OCI-LY1 (cell line): ENCODE measurements around the gene BRD7.

Source experiments
- H2AFZ ChIP-seq: fragments of 200-600 bp; sonication (generic), shearing (Covaris generic); 2 replicates; pipeline ENCODE4 v1.6.0; 2014; ENCODE audit warnings: antibody characterized with exemption, mild to moderate bottlenecking, low read length
- H3F3A ChIP-seq: fragments of 200-600 bp; sonication (generic), shearing (Covaris generic); 2 replicates; pipeline ENCODE4 v1.6.0; 2014; ENCODE audit warnings: mild to moderate bottlenecking, antibody characterized with exemption, low read length, moderate library complexity; ENCODE audit not compliant: insufficient read depth
- H3K27ac ChIP-seq: fragments of 200-600 bp; sonication (generic); 2 replicates; pipeline ENCODE4 v1.5.1; 2014; ENCODE audit warnings: low read length, mixed run types, mild to moderate bottlenecking, low read depth; ENCODE audit not compliant: poor library complexity, severe bottlenecking
- H3K27me3 ChIP-seq: fragments of 200-600 bp; sonication (generic); 2 replicates; pipeline ENCODE4 v1.6.0; 2014; ENCODE audit warnings: antibody characterized with exemption, mild to moderate bottlenecking, low read length, moderate library complexity; ENCODE audit not compliant: insufficient read depth
- H3K36me3 ChIP-seq: fragments of 200-600 bp; sonication (generic); 2 replicates; pipeline ENCODE4 v1.6.1; 2014; ENCODE audit warnings: mild to moderate bottlenecking, antibody characterized with exemption, low read length, moderate library complexity, mixed read lengths; ENCODE audit not compliant: insufficient read depth
- H3K4me1 ChIP-seq: fragments of 200-600 bp; sonication (generic); 2 replicates; pipeline ENCODE4 v1.5.1; 2014; ENCODE audit warnings: mild to moderate bottlenecking, low read length, moderate library complexity; ENCODE audit not compliant: insufficient read depth, severe bottlenecking
- H3K4me2 ChIP-seq: fragments of 200-600 bp; sonication (generic), shearing (Covaris generic); 2 replicates; pipeline ENCODE4 v1.6.1; 2014; ENCODE audit warnings: low read length
- H3K4me3 ChIP-seq: fragments of 200-600 bp; sonication (generic); 2 replicates; pipeline ENCODE4 v1.5.1; 2014; ENCODE audit warnings: low read length, low read depth, mild to moderate bottlenecking, mixed read lengths; ENCODE audit not compliant: poor library complexity, severe bottlenecking
- H3K79me2 ChIP-seq: fragments of 200-600 bp; shearing (Covaris generic); 2 replicates; pipeline ENCODE4 v1.6.1; 2016; ENCODE audit warnings: mixed run types, low read length, mixed read lengths; ENCODE audit not compliant: insufficient read depth
- H3K9ac ChIP-seq: fragments of 200-600 bp; sonication (generic), shearing (Covaris generic); 2 replicates; pipeline ENCODE4 v1.6.1; 2014; ENCODE audit warnings: mild to moderate bottlenecking, low read length, mixed read lengths
- H3K9me2 ChIP-seq: fragments of 200-600 bp; sonication (generic), shearing (Covaris generic); 2 replicates; pipeline ENCODE4 v1.6.1; 2014; ENCODE audit warnings: low read depth, mild to moderate bottlenecking, low read length, mixed read lengths
- H3K9me3 ChIP-seq: fragments of 200-600 bp; shearing (Covaris generic); 2 replicates; pipeline ENCODE4 v1.6.1; 2014; ENCODE audit warnings: low read length, mixed read lengths
- H4K20me1 ChIP-seq: fragments of 200-600 bp; sonication (generic), shearing (Covaris generic); 2 replicates; pipeline ENCODE4 v1.6.0; 2016; ENCODE audit warnings: mild to moderate bottlenecking, low read length; ENCODE audit not compliant: insufficient read depth
- EZH2 ChIP-seq: fragments of 200-600 bp; sonication (generic), shearing (Covaris generic); IDR thresholded peaks from 2 replicates; pipeline ENCODE4 v1.8.0; 2017; ENCODE audit warnings: borderline replicate concordance, mixed run types, mild to moderate bottlenecking, antibody characterized with exemption, low read length, moderate library complexity, mixed read lengths
- TF ChIP-seq, protein P1 (sequence below): fragments of 200-600 bp; sonication (generic), shearing (Covaris generic); IDR thresholded peaks from 2 replicates; pipeline ENCODE4 v1.5.1; 2017; ENCODE audit warnings: mild to moderate bottlenecking, antibody characterized with exemption, low read length, moderate library complexity, mixed read lengths

The BRD7 gene

GRCh38 chr16:50314665-50315064 is 54.1 kb downstream of the BRD7 start:
- no peak overlapping the region for H2AFZ ChIP-seq
- no peaks in the 10 kb centered on the region for H3K27me3 ChIP-seq
- peaks cover 78% of the 10 kb centered on the region for H3K36me3 ChIP-seq
- no peak overlapping the region for H3K4me2 ChIP-seq
- H3K27ac ChIP-seq: no peak overlapping the region
- H3K79me2 ChIP-seq: no peaks in the 10 kb centered on the region
- no peaks in the 10 kb centered on the region for H3K4me1 ChIP-seq
- TF ChIP-seq, protein P1, sequence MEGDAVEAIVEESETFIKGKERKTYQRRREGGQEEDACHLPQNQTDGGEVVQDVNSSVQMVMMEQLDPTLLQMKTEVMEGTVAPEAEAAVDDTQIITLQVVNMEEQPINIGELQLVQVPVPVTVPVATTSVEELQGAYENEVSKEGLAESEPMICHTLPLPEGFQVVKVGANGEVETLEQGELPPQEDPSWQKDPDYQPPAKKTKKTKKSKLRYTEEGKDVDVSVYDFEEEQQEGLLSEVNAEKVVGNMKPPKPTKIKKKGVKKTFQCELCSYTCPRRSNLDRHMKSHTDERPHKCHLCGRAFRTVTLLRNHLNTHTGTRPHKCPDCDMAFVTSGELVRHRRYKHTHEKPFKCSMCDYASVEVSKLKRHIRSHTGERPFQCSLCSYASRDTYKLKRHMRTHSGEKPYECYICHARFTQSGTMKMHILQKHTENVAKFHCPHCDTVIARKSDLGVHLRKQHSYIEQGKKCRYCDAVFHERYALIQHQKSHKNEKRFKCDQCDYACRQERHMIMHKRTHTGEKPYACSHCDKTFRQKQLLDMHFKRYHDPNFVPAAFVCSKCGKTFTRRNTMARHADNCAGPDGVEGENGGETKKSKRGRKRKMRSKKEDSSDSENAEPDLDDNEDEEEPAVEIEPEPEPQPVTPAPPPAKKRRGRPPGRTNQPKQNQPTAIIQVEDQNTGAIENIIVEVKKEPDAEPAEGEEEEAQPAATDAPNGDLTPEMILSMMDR: no peak
- TF ChIP-seq EZH2: no peak
- no peaks in the 10 kb centered on the region for H4K20me1 ChIP-seq
- H3K4me3 ChIP-seq: no peak overlapping the region
- no peak overlapping the region for H3K9ac ChIP-seq
- H3F3A ChIP-seq: no peaks in the 10 kb centered on the region
- no peaks in the 10 kb centered on the region for H3K9me2 ChIP-seq
- H3K9me3 ChIP-seq: no peaks in the 10 kb centered on the region

DNA sequence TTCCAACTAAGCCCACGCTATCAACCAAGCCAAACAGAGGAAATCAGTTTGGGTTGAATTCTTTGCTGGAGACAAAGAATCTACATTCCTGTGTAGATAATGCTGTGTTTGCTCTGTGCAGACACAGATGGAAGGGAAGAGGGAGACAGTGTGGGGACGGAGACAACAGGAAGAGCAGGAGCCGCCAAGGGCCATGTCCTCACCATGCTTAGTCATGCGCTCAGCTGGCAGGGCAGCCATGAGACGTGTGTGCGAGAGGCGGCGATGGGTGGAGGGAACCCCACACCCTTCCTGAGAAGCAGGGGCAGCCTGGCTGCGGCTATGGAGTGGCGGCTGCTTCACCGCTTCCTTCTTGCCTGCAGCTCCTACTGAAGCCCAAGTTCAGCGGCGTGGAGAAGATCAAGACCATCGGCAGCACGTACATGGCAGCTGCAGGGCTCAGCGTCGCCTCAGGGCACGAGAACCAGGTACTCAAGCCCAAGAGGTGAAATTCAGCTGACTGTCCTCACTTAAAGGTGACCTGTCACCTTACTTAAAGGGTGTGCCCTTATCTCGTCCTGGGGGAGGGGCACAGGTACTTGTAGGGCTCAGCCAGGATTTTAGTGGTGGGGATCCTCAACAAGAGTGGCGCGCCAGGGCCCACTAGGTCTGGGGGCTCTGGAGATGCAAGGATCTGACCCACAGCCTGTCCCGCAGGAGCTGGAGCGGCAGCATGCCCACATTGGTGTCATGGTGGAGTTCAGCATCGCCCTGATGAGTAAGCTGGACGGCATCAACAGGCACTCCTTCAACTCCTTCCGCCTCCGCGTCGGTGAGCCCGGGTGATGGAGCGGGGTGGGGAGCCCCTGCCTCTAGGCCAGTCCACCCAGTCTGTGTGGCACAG is 55.0 kb downstream of the BRD7 start:
- Histone ChIP-seq H3K79me2 (no peaks in the 10 kb centered on the region), H3K27ac (no peak overlapping the region), H3K9me3 (no peaks in the 10 kb centered on the region), H3K4me1 (no peaks in the 10 kb centered on the region), H2AFZ (no peak overlapping the region), H3K9ac (no peak overlapping the region), H3F3A (no peaks in the 10 kb centered on the region), H3K36me3 (peaks cover 69% of the 10 kb centered on the region), H3K4me2 (no peak overlapping the region), H3K4me3 (no peak overlapping the region), H3K27me3 (no peaks in the 10 kb centered on the region), H4K20me1 (no peaks in the 10 kb centered on the region), H3K9me2 (no peaks in the 10 kb centered on the region)
- TF ChIP-seq EZH2: no peak
- TF ChIP-seq, protein P1: no peak

DNA sequence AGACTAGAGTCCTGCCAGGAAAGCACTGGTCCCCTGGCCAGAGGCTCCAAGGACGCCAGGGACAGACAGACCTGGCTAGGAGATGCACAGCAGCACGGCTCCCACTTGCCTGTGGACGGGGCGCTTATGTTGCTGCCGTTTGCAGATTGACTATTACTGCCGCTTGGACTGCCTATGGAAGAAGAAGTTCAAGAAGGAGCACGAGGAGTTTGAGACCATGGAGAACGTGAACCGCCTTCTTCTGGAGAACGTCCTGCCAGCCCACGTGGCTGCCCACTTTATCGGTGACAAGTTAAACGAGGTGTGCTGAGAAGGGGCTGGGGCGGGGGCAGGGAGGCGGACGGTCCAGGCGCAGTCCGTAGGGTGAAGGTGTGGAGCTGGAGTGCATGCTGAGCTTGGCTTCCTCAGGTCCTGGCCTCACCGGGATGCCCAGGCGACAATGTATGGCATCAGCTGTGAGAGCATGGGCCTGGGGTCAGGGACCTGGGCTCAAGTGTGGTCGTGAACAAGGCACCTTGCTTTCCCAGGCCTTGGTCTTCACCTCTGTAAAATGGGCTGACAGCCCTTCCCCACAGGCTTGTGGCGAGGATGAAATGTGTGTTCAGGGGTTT is 56.8 kb downstream of the BRD7 start:
- Histone ChIP-seq H4K20me1 (no peaks in the 10 kb centered on the region), H3K9ac (no peak overlapping the region), H3K36me3 (peaks cover 51% of the 10 kb centered on the region), H2AFZ (no peak overlapping the region), H3K4me2 (no peak overlapping the region), H3K4me1 (no peaks in the 10 kb centered on the region), H3K4me3 (no peak overlapping the region), H3K79me2 (no peaks in the 10 kb centered on the region), H3K27ac (no peak overlapping the region), H3K9me3 (no peaks in the 10 kb centered on the region), H3K27me3 (no peaks in the 10 kb centered on the region), H3K9me2 (no peaks in the 10 kb centered on the region), H3F3A (no peaks in the 10 kb centered on the region)
- no peak for TF ChIP-seq EZH2
- TF ChIP-seq, protein P1: no peak
